NT2/D1 (cell line): Measurements from ENCODE around the gene NIPAL4.

Source experiments
- DNase-seq: peaks from one replicate; pipeline ENCODE4 v3.0.0-alpha.2; 2011; ENCODE audit warnings: low read depth, low spot score
- H3K27me3 ChIP-seq: 2 replicates; pipeline ENCODE4 v1.6.0; 2011; ENCODE audit warnings: mild to moderate bottlenecking; ENCODE audit not compliant: insufficient read length, insufficient read depth
- H3K36me3 ChIP-seq: 2 replicates; pipeline ENCODE4 v1.6.1; 2011; ENCODE audit warnings: mild to moderate bottlenecking, low read length, mixed read lengths; ENCODE audit not compliant: insufficient read depth, insufficient read length
- H3K4me1 ChIP-seq: 2 replicates; pipeline ENCODE4 v1.5.1; 2011; ENCODE audit not compliant: insufficient read depth, insufficient read length
- H3K4me3 ChIP-seq: 2 replicates; pipeline ENCODE4 v1.5.1; 2011; ENCODE audit warnings: low read depth; ENCODE audit not compliant: insufficient read length
- H3K9ac ChIP-seq: 2 replicates; pipeline ENCODE4 v1.6.0; 2011; ENCODE audit warnings: low read depth; ENCODE audit not compliant: insufficient read length
- H3K9me3 ChIP-seq: 2 replicates; pipeline ENCODE4 v1.5.1; 2011; ENCODE audit warnings: mild to moderate bottlenecking, low read length; ENCODE audit not compliant: insufficient read depth
- SUZ12 ChIP-seq: IDR thresholded peaks from 2 replicates; pipeline ENCODE4 v1.6.1; 2011; ENCODE audit not compliant: insufficient read length, insufficient read depth; ENCODE audit errors: extremely low read depth
- YY1 ChIP-seq: IDR thresholded peaks from 2 replicates; pipeline ENCODE4 v1.6.1; 2011; ENCODE audit not compliant: insufficient read length, insufficient read depth
- ZNF274 ChIP-seq: IDR thresholded peaks from 2 replicates; pipeline ENCODE4 v1.6.1; 2011; ENCODE audit warnings: mild to moderate bottlenecking, low read depth, low read length

NIPAL4 gene

DNA sequence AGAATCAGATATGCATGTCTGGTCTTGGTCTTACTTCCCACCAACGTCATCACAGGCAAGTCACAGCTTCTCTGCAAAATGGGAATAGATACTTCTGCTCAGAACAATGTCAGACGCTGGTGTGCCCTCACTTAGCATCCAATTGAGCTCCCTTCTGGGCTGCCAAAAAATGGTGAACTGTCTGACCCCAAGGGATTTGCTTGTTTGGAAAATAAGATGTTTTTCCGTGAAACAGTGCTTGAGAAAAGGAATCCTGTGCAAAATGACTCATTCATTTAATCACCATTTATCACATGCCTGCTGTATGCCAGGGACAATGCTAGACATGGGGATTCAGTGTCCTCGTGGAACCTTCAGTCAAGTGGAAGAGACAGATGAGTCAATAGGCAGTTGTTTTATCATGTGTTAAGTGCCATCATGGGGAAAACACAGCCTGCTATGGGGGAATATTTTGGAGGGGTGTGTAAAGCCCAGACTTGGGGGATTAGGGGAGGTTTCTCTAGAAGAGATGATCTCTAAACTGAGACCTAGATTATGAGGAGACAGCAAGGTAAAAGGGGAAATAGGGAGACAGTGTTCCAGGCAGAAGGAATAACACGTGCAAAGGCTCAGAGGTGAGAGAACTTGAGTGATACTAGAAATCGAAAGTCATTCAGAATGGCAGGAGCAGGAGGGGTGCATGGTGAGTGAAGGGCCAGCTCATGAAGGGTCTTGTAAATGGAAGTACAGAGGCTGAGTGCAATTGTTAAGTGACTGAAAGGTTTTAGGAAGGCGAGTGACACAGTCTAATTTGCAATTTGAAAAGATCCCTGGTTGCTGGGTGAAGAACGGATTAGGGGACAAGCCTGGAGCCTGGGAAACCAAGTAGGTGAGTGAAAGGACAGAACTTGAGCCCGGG, 3.9 kb downstream of the NIPAL4 start:
- no peak for DNase-seq
- no peak overlapping the region for H3K9ac ChIP-seq
- no peaks in the 10 kb centered on the region for H3K4me1 ChIP-seq
- no peaks in the 10 kb centered on the region for H3K9me3 ChIP-seq
- peaks cover 45% of the 10 kb centered on the region for H3K27me3 ChIP-seq
- TF ChIP-seq ZNF274, result no peak
- no peak for TF ChIP-seq YY1
- TF ChIP-seq SUZ12, result no peak
- no peak overlapping the region for H3K4me3 ChIP-seq
- no peaks in the 10 kb centered on the region for H3K36me3 ChIP-seq

DNA sequence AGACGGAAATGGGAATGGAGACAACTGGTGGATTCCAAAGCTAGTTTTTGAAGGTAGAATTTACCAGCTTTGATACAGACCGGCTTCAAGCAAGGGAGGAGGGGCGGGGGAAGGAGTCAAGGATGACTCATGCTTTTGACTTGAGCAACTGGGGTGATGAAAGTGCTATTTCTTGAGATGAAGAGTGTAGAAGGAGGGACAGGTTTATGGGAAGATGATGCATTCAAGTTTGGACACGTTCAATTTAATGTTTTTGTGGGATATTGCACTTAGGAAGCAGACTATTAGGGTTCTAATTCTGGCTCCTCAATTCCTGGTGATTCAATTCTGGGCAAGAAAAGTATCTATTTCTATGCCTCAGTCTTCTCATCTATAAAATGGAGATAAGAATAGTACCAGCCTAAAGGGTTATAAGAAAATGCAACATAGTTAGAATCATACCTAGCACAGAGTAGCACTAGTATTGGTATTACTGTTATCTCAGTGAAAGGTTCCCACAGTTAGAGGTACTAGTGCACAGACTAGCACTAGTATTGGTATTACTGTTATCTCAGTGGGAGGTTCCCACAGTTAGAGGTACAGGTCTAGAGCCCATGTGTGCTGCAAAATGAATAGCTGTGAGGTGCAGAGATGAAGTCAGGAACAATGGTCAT, 4.6 kb downstream of the NIPAL4 start:
- Histone ChIP-seq H3K36me3 (no peaks in the 10 kb centered on the region), H3K9me3 (no peaks in the 10 kb centered on the region), H3K4me3 (no peak overlapping the region), H3K27me3 (peaks cover 37% of the 10 kb centered on the region), H3K4me1 (no peaks in the 10 kb centered on the region), H3K9ac (no peak overlapping the region)
- peak; percentile 39 for DNase-seq
- no peak for TF ChIP-seq SUZ12
- TF ChIP-seq YY1, result no peak
- no peak for TF ChIP-seq ZNF274

DNA sequence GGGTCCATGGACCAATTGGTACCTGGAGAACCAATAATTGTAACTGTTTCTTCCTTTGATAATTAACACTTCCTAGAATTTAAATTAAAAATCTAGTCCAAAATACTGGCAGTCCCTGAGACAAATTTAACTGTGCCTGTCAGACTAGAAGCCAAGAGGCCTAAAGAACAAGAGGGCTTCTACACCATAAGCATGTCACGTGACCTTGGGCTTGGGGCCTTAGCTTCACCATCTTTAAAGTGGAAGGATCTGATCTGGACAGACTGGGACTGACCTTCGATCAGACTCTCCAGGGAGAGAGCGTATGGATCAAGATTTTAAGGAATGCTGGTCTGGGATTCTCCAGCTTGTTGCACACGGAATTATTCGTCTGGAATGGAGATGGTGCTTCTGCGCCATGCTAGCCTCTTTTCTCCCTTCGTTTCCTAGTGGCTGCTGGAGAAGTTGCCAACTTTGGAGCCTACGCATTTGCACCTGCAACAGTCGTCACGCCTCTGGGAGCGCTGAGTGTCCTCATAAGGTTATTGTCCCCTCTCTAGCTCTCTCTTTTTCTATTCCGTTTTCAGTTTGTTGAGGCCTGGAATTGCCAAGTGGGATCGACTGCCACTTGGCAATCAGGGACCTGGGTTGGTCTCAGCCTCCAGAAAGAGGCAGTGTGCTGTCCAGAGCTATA, 8.4 kb downstream of the NIPAL4 start:
- Histone ChIP-seq H3K9ac (no peak overlapping the region), H3K4me1 (no peaks in the 10 kb centered on the region), H3K4me3 (no peak overlapping the region), H3K36me3 (no peaks in the 10 kb centered on the region), H3K27me3 (peaks cover 1% of the 10 kb centered on the region), H3K9me3 (no peaks in the 10 kb centered on the region)
- no peak for DNase-seq
- TF ChIP-seq YY1, result no peak
- no peak for TF ChIP-seq ZNF274
- TF ChIP-seq SUZ12, result no peak

DNA sequence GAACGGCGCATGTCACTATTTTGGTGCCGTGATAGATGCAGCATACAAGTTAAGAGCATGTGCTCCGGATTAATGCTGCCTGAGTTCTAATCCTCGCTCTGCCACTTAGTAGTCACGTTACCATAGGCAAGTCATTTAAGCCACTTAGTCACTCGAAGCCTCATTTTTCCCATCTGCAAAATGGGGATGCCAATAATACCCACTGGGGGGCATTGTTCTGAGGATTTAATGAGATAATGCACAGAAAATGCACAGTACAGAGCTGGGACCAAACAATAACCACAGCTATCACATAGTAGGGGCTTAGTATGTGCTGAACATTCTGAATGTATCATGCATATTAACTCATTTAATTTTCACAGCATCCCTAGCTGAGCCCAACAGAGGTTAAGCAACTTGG, 9.1 kb downstream of the NIPAL4 start:
- Histone ChIP-seq H3K36me3 (no peaks in the 10 kb centered on the region), H3K4me1 (no peaks in the 10 kb centered on the region), H3K9ac (no peak overlapping the region), H3K27me3 (no peaks in the 10 kb centered on the region), H3K9me3 (no peaks in the 10 kb centered on the region), H3K4me3 (no peak overlapping the region)
- no peak for DNase-seq
- TF ChIP-seq ZNF274 (no peak), SUZ12 (no peak), YY1 (no peak)

DNA sequence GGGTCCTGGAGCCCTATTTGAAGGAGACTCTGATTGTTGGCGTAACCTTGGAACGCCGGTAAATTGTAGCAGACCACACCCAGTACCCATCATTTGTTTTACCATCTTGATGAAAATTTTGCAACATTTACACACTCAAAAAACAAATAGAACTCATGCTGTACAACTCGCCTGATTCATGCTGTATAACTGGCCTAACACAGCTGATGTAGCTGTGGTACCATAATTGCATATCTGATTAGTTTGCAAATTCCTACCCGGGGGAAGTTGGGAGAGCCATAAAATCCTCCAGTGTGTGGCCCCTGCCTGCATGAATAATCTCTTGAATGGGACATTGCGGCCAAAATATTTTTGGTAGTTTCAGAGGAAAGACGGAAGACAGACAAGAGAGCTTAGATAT, 9.7 kb downstream of the NIPAL4 start:
- no peaks in the 10 kb centered on the region for H3K9me3 ChIP-seq
- no peak overlapping the region for H3K4me3 ChIP-seq
- H3K36me3 ChIP-seq, result no peaks in the 10 kb centered on the region
- DNase-seq, result no peak
- no peak overlapping the region for H3K9ac ChIP-seq
- no peaks in the 10 kb centered on the region for H3K4me1 ChIP-seq
- no peak for TF ChIP-seq ZNF274
- TF ChIP-seq SUZ12, result no peak
- no peak for TF ChIP-seq YY1
- H3K27me3 ChIP-seq, result no peaks in the 10 kb centered on the region

DNA sequence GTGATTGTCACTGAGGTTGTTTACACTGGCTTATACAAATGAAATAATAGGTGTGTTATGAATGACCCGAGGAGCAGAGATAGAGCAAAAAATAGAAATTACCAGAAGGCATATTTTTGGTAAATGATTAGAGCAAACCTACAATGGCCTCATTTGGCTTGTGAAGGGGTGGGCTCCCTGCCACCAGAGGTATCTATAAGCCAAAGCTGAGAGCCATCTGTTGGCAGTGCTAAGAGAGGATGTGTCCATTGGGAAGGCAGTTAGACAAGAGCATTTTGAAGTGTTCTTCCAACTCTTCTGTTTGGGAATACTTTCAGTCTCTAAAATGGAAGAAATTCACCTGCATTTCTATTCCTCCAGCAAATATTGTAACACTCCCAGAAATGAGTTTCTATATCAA, 10.6 kb downstream of the NIPAL4 start:
- Histone ChIP-seq H3K4me1 (no peaks in the 10 kb centered on the region), H3K9ac (no peak overlapping the region), H3K27me3 (no peaks in the 10 kb centered on the region), H3K4me3 (no peak overlapping the region), H3K9me3 (no peaks in the 10 kb centered on the region), H3K36me3 (peaks cover 6% of the 10 kb centered on the region)
- TF ChIP-seq SUZ12, result no peak
- no peak for TF ChIP-seq ZNF274
- TF ChIP-seq YY1, result no peak
- DNase-seq, result no peak

DNA sequence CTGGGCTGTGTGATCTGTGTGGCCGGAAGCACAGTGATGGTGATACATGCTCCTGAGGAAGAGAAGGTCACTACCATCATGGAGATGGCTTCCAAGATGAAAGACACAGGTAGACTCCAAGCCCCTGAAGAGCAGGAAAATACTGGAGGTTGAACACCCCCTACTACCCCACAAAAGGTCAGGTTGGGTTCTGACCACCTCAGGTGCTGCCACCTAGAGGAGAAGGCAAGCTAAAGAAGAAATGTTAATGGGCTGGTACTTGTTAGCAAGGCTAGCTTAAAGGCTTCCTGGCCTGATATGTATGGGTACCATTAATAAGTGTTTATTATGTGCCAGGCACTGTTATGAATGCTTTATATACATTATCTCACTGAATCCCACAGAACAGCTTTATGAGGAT, 11.7 kb downstream of the NIPAL4 start:
- DNase-seq, result peak; percentile 22
- Histone ChIP-seq H3K4me3 (no peak overlapping the region), H3K9me3 (no peaks in the 10 kb centered on the region), H3K36me3 (peaks cover 10% of the 10 kb centered on the region), H3K9ac (no peak overlapping the region), H3K27me3 (no peaks in the 10 kb centered on the region), H3K4me1 (no peaks in the 10 kb centered on the region)
- TF ChIP-seq ZNF274, result no peak
- no peak for TF ChIP-seq YY1
- TF ChIP-seq SUZ12, result no peak
